Measurements from ENCODE around the gene OGDH. TPM values are rescaled to one million over a fixed set of nuclear protein-coding genes. Genes with fewer than 3 reads are reported as not detected.
A peak's percentile ranks its signal among the peaks of the same experiment; 100 is the strongest.

OGDH gene
- total and polyA plus RNA-seq, 10 of the 15 experiments (the other 5 are each of a cell fraction or from before 2014, with no cell fraction given), result 4.1 to 103 (median 48.4) TPM

DNA sequence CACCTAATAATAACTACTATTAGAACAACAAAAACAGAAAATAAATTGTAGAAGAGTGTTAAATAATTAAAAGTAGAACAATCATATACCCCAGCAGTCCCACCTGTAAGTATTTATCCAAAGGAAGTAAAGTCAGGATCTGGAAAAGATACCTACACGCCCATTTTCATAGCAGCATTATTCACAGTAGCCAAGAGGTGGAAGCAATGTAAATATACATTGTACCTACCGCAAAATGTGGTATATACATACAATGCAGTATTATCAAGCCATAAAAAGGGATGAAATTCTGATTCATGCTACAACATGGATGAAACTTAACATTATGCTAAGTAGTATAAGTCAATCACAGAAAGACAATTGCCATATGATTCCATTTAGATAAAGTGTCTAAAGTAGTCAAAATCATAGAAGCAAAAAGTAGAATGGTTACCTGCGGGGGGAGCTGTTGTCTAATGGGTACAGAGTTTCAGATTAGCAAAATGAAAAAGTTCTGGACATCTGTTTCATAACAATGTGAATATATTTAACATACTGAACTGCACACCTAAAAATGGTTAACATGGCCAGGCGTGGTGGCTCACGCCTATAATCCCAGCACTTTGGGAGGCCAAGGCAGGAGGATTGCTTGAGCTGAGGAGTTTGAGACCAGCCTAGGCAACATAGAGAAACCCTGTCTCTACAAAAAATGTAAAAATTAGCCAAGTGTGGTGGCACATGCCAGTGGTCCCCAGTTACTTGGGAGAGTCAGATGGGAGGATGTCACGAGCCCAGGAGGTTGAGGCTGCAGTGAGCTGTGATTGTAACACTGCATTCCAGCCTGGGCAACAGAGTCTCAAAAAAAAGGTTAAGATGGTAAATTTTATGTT lies 18.4 kb upstream of the OGDH start:
- Histone ChIP-seq H3K4me1 (ENCODE audit: control insufficient read depth, insufficient read depth, low read length) (peaks cover 5% of the 10 kb centered on the region), H3K9me3 (replicated peaks; ENCODE audit: control insufficient read depth, insufficient read depth, low read length) (no peaks in the 10 kb centered on the region), H3K27me3 (replicated peaks in 1 of 2; ENCODE audit: control insufficient read depth in 2 of 2, insufficient read depth in 2 of 2, low read length in 1 of 2) (no peaks in the 10 kb centered on the region), H4K20me1 (ENCODE audit: control insufficient read depth, insufficient read depth) (no peaks in the 10 kb centered on the region), H3K36me3 (ENCODE audit: control insufficient read depth in 2 of 2, insufficient read depth in 2 of 2, low read length in 1 of 2) (no peaks in the 10 kb centered on the region), H3K79me2 (ENCODE audit: control insufficient read depth, insufficient read depth, low read length) (no peaks in the 10 kb centered on the region), H3K9ac (ENCODE audit: control insufficient read depth, insufficient read depth, low read length) (no peak overlapping the region), H3K4me3 (no peak overlapping the region), H3K4me2 (ENCODE audit: control insufficient read depth, insufficient read depth) (0 out of 2 replicates have a peak overlapping the region, but pooled peaks have one; percentile 30), H3K27ac (ENCODE audit: control insufficient read depth, insufficient read depth) (no peak overlapping the region), H2AFZ (ENCODE audit: control insufficient read depth, low read depth, low read length) (peak overlapping the region; percentile 66)
- intact Hi-C loops (cut with micrococcal nuclease; ENCODE audit: unreplicated experiment), result loop anchor here (1.0 to 5.0 kb wide), 4 partner anchors 164 to 549 kb away; no protein-coding TSS in a partner anchor
- ATAC-seq (peak; percentile 95), FAIRE-seq (peak; percentile 86), DNase-seq (ENCODE audit: low read depth, low spot score) (peak; percentile 53)
- ChIA-PET CTCF (interaction anchor here (0.6 to 3.0 kb wide), 18 partner anchors 11 to 548 kb away, joined by 3 to 25 read pairs (median 4); partner anchors contain the start of genes H2AZ2 and PPIA), SMC1A (ENCODE audit: uncharacterized antibody, unreplicated experiment) (interaction anchor here (0.6 to 1.7 kb wide), 17 partner anchors 13 to 663 kb away, joined by 3 to 14 read pairs (median 4); partner anchors contain the start of genes H2AZ2 and OGDH), POLR2A (interaction anchor here (0.6 kb wide), 1 partner anchor 202 kb away, joined by 3 read pairs; no protein-coding TSS in a partner anchor), RAD21 (ENCODE audit: unreplicated experiment) (interaction anchor here (0.6 to 2.1 kb wide), 14 partner anchors 26 to 550 kb away, joined by 3 to 24 read pairs (median 4); partner anchors contain the start of gene H2AZ2)
- 17% methylated on average over 6 of the region's 6 CpGs for WGBS (ENCODE audit: insufficient coverage, insufficient replicate concordance, low lambda C conversion rate, missing lambda C conversion rate)
- BruUV-seq (replicated peaks), result no TSS peak
- in situ Hi-C loops (cut with MboI), result loop anchor here (5.0 kb wide), 3 partner anchors 254 to 549 kb away; no protein-coding TSS in a partner anchor
- TF ChIP-seq ETV6 (conservative IDR thresholded peaks at IDR 0.05 in 1 of 2, IDR thresholded peaks at IDR 0.05 in 1 of 2; ENCODE audit: borderline replicate concordance in 1 of 2, low read depth in 1 of 2), result no peak
- no peak for TF ChIP-seq TBL1XR1 (IDR thresholded peaks at IDR 0.05; ENCODE audit: low read depth, low read length)
- TF ChIP-seq TCF12 (IDR thresholded peaks at IDR 0.05; ENCODE audit: low read depth, low read length), result no peak
- TF ChIP-seq, protein P1, sequence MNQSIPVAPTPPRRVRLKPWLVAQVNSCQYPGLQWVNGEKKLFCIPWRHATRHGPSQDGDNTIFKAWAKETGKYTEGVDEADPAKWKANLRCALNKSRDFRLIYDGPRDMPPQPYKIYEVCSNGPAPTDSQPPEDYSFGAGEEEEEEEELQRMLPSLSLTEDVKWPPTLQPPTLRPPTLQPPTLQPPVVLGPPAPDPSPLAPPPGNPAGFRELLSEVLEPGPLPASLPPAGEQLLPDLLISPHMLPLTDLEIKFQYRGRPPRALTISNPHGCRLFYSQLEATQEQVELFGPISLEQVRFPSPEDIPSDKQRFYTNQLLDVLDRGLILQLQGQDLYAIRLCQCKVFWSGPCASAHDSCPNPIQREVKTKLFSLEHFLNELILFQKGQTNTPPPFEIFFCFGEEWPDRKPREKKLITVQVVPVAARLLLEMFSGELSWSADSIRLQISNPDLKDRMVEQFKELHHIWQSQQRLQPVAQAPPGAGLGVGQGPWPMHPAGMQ (IDR thresholded peaks at IDR 0.05; ENCODE audit: borderline replicate concordance), result no peak
- TF ChIP-seq E2F8 (IDR thresholded peaks at IDR 0.05; ENCODE audit: low read depth, partially characterized antibody), result no peak
- TF ChIP-seq IKZF2 (IDR thresholded peaks at IDR 0.05), result no peak
- TF ChIP-seq RELA (IDR thresholded peaks at IDR 0.05; ENCODE audit: borderline replicate concordance, partially characterized antibody), result peak; percentile 21
- TF ChIP-seq ZNF622 (IDR thresholded peaks at IDR 0.05), result no peak
- peak; percentile 76 for TF ChIP-seq SMARCA5 (IDR thresholded peaks at IDR 0.05)
- TF ChIP-seq, protein P2, sequence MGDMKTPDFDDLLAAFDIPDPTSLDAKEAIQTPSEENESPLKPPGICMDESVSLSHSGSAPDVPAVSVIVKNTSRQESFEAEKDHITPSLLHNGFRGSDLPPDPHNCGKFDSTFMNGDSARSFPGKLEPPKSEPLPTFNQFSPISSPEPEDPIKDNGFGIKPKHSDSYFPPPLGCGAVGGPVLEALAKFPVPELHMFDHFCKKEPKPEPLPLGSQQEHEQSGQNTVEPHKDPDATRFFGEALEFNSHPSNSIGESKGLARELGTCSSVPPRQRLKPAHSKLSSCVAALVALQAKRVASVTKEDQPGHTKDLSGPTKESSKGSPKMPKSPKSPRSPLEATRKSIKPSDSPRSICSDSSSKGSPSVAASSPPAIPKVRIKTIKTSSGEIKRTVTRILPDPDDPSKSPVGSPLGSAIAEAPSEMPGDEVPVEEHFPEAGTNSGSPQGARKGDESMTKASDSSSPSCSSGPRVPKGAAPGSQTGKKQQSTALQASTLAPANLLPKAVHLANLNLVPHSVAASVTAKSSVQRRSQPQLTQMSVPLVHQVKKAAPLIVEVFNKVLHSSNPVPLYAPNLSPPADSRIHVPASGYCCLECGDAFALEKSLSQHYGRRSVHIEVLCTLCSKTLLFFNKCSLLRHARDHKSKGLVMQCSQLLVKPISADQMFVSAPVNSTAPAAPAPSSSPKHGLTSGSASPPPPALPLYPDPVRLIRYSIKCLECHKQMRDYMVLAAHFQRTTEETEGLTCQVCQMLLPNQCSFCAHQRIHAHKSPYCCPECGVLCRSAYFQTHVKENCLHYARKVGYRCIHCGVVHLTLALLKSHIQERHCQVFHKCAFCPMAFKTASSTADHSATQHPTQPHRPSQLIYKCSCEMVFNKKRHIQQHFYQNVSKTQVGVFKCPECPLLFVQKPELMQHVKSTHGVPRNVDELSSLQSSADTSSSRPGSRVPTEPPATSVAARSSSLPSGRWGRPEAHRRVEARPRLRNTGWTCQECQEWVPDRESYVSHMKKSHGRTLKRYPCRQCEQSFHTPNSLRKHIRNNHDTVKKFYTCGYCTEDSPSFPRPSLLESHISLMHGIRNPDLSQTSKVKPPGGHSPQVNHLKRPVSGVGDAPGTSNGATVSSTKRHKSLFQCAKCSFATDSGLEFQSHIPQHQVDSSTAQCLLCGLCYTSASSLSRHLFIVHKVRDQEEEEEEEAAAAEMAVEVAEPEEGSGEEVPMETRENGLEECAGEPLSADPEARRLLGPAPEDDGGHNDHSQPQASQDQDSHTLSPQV (IDR thresholded peaks at IDR 0.05), result 0 out of 2 replicates have a peak, but pooled peaks have one; percentile 36
- TF ChIP-seq RUNX3 (IDR thresholded peaks at IDR 0.05; ENCODE audit: low read length), result peak; percentile 24; the same call in 1 of the 2 replicates
- 0 out of 2 replicates have a peak, but pooled peaks have one; percentile 21 for TF ChIP-seq ATF7 (IDR thresholded peaks at IDR 0.05; ENCODE audit: low read depth)
- TF ChIP-seq BHLHE40 (IDR thresholded peaks at IDR 0.05; ENCODE audit: borderline replicate concordance in 1 of 2, low read depth in 2 of 2, low read length in 1 of 2), result peak in 1 of 2 experiments; percentile 47; a peak in 1 of 4 replicates
